NB4 (cell line): ENCODE results near the gene GMDS.

ENCODE experiments used
- MYC ChIP-seq: IDR thresholded peaks from 2 replicates; pipeline ENCODE4 v1.6.1; 2011; ENCODE audit warnings: low read depth, low read length
- POLR2A ChIP-seq: IDR thresholded peaks from 2 replicates; pipeline ENCODE4 v1.6.1; 2011; ENCODE audit warnings: mild to moderate bottlenecking; ENCODE audit not compliant: insufficient read length; ENCODE audit errors: extremely low read depth
- TF ChIP-seq, protein P1 (sequence below): IDR thresholded peaks from one replicate; pipeline ENCODE4 v1.5.1; 2012; ENCODE audit warnings: low read depth, low read length

DNA sequence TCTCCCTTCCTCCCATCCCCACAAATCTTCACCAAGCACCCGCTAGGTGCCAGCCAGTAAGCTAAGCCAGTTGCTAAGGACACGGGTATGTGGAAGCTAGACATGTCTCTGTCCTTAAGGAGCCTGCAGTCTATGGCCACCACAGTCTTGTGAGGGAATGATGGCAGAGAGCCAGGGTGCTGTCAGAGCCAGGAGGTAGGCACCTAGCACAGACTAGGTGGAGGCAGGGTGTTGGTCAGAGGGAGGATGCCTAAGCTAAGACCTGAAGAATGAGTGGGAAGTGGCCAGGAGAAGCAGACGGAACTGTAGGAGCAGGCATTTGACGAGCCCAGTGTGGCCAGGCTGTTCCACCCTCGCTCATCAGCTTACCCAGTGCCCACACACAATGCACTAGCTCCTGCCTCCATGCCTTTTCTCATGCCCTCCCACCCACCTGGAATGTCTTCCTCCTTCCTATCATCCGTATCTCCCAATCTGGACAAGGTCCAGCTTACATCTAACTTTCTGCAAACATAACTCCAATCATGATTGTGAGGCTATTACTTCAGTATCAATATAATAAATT is 510.1 kb downstream of the GMDS start:
- TF ChIP-seq, protein P1, sequence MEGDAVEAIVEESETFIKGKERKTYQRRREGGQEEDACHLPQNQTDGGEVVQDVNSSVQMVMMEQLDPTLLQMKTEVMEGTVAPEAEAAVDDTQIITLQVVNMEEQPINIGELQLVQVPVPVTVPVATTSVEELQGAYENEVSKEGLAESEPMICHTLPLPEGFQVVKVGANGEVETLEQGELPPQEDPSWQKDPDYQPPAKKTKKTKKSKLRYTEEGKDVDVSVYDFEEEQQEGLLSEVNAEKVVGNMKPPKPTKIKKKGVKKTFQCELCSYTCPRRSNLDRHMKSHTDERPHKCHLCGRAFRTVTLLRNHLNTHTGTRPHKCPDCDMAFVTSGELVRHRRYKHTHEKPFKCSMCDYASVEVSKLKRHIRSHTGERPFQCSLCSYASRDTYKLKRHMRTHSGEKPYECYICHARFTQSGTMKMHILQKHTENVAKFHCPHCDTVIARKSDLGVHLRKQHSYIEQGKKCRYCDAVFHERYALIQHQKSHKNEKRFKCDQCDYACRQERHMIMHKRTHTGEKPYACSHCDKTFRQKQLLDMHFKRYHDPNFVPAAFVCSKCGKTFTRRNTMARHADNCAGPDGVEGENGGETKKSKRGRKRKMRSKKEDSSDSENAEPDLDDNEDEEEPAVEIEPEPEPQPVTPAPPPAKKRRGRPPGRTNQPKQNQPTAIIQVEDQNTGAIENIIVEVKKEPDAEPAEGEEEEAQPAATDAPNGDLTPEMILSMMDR: no peak
- TF ChIP-seq POLR2A: no peak
- no peak for TF ChIP-seq MYC
